ENCODE measurements around the gene ATL2. TPM values are rescaled to one million over a fixed set of nuclear protein-coding genes. Genes with fewer than 3 reads are reported as not detected.
"Not testable (repeated sequence)": the region's sequence is repeated elsewhere in the genome, so short reads cannot be mapped to it uniquely, and the experiment has no call there.

The ATL2 gene
- total and polyA plus RNA-seq, 3 experiments from 2014 or later: 23.4 to 62.4 (median 61.5) TPM

DNA sequence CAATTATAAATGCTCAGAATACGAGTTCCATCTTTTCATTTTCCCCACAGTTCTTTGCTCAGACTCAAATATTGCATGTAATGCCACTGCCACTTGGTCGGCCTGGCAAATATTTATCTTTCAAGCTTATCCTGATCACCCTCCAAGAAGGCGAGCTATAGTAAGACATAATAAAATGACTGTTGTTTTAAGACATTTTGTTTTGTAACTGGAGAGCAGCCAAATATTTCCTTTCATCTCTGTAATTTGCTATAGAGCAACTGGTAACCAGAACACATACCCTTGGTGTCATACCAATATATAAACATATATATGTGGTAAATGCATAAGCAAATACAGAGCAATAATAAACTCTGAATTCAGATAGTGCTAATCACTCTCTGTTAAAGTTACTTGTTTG is 7.3 kb upstream of the ATL2 start:
- H3K27me3 ChIP-seq (ENCODE audit: insufficient read depth, low read length, poor library complexity, severe bottlenecking): no peaks in the 10 kb centered on the region
- H3K36me3 ChIP-seq (ENCODE audit: insufficient read depth, low read length): no peaks in the 10 kb centered on the region
- Mint-ChIP-seq H3K27me3 (peaks cover 4 to 7% of the 10 kb centered on the region in 2 donors), H3K4me3 (no peak overlapping the region), H3K36me3 (no peaks in the 10 kb centered on the region), H3K9me3 (no peaks in the 10 kb centered on the region), H3K27ac (no peak overlapping the region), H3K4me1 (peaks cover 25 to 43% (median 36%) of the 10 kb centered on the region in 3 donors)
- H3K9me3 ChIP-seq (ENCODE audit: low read length): no peaks in the 10 kb centered on the region
- H3K4me1 ChIP-seq (ENCODE audit: insufficient read depth, low read length): peaks cover 31% of the 10 kb centered on the region
- ChIA-PET POLR2A (no interaction called here), CTCF (no interaction called here)
- DNase-seq: no peak
- no peak overlapping the region for H3K27ac ChIP-seq (ENCODE audit: low read depth, low read length)
- no peak overlapping the region for H3K4me3 ChIP-seq (ENCODE audit: low read length)

DNA sequence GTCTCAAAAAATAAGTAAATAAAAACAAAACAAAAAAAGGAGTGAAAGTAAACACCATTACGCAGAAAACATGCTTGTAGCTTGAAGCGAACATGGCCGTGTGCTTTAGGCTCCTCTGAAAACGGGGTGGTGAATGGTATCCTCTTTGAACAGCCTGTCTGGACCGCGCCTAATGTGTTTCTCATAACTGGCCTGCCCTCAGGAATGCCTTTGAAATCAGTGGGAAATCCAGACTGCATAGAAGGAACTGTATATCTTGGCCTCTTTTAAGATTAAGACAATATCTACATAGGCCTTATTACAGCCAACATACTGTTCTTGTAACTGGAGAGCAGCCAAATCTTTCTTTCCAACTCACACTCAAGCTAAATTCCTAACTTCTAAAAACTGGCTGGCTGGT is 6.7 kb upstream of the ATL2 start:
- H3K36me3 Mint-ChIP-seq, H3K27ac Mint-ChIP-seq, CTCF ChIA-PET: not testable (repeated sequence)

DNA sequence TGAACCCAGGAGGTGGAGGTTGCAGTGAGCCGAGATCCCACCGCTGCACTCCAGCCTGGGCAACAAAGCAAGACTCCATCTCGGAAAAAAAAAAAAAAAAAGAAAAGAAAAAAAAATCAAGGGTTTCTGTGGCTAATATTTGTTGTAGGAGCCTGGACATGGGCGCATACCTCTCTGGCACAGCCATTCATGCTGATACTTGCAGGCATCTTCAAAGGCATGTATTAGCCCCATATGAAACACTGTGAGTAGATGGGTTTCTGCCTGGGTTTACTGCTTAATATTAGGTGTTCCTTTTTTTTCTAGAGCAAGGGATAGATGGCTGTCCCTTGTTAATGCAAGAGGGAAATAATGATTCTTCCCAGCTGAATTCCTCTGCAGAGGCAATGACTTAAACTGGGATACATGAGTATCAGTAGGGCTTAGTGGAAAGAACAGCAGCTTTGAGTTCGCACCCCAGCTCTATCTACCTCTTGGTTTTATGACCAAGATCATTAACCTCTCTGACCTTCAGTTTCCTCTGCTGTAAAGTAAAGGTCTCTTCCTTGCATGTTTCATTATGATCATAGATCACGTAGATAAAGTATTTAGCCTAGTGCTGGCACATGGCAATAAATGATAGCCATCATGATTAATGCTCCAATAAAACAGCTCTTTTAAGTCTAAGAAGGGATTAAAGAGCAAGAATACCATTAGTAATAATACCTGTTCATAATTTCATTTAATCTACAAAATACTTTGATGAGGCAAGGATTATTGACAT is 4.5 kb upstream of the ATL2 start:
- ChIA-PET POLR2A (no interaction called here), CTCF (interaction anchor here (2.2 kb wide), 1 partner anchor 127 kb away, joined by 7 read pairs; no protein-coding TSS in a partner anchor)
- DNase-seq: no peak
- peak overlapping the region in 1 of 7 donors; percentile 44 for H3K4me3 Mint-ChIP-seq
- peaks cover 0 to 1% of the 10 kb centered on the region in 2 donors for H3K27me3 Mint-ChIP-seq
- H3K4me3 ChIP-seq (ENCODE audit: low read length): no peak overlapping the region
- no peaks in the 10 kb centered on the region for H3K9me3 Mint-ChIP-seq
- peaks cover 19 to 37% (median 30%) of the 10 kb centered on the region in 3 donors for H3K4me1 Mint-ChIP-seq
- peaks cover 23% of the 10 kb centered on the region for H3K4me1 ChIP-seq (ENCODE audit: insufficient read depth, low read length)
- H3K27ac ChIP-seq (ENCODE audit: low read depth, low read length): no peak overlapping the region
- peak overlapping the region in 1 of 8 donors; percentile 11 for H3K27ac Mint-ChIP-seq
- no peaks in the 10 kb centered on the region for H3K27me3 ChIP-seq (ENCODE audit: insufficient read depth, low read length, poor library complexity, severe bottlenecking)
- H3K36me3 ChIP-seq (ENCODE audit: insufficient read depth, low read length): no peaks in the 10 kb centered on the region
- peaks cover 0 to 2% (median 0%) of the 10 kb centered on the region in 3 donors for H3K36me3 Mint-ChIP-seq
- H3K9me3 ChIP-seq (ENCODE audit: low read length): no peaks in the 10 kb centered on the region

More for the DNA sequence above, 6.7 kb upstream of the ATL2 start:
- H3K36me3 ChIP-seq (ENCODE audit: insufficient read depth, low read length); POLR2A ChIA-PET; H3K27ac ChIP-seq (ENCODE audit: low read depth, low read length); H3K27me3 Mint-ChIP-seq; H3K4me3 ChIP-seq (ENCODE audit: low read length); H3K9me3 Mint-ChIP-seq; H3K4me3 Mint-ChIP-seq; H3K27me3 ChIP-seq (ENCODE audit: insufficient read depth, low read length, poor library complexity, severe bottlenecking); H3K9me3 ChIP-seq (ENCODE audit: low read length); DNase-seq: not testable (repeated sequence)
- peaks cover 21 to 42% (median 35%) of the 10 kb centered on the region in 3 donors for H3K4me1 Mint-ChIP-seq
- peaks cover 29% of the 10 kb centered on the region for H3K4me1 ChIP-seq (ENCODE audit: insufficient read depth, low read length)

DNA sequence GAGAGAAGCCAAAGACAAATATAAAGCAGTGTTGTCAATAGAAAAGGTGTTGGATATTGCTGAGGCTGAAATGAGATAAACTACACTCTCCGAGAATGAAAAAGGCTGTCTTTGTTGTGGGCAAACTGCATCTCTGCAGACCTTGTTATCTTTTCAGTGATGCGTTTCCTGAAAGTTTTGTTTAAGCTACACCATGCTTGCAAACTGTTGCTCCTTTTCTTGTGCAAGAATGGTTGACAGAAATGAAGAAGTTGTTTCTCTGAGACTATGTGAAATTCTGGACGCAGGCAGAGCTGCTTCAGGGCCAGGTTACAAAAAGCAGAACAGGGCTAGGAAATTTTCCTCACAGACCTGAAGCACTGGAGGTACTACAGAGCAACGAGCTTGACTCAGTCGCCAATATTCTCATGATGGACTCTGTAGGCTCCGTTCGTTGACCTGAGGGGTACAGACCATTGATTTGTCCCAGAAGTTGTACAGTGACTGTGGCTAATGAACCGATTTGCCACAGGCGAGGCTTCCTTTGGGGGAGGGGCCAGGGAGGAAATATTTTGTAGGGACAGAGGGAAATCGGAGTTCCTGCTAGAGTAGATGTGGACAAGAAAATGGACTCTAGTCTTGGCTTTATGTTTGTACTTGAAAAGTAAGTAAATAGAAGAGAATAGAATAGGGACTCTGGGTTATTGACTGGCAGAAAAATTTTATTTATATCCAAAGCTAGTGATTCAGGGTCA is 3.5 kb upstream of the ATL2 start:
- ChIA-PET CTCF (interaction anchor here (2.2 kb wide), 1 partner anchor 128 kb away, joined by 7 read pairs; no protein-coding TSS in a partner anchor), POLR2A (interaction anchor here (0.5 kb wide), 1 partner anchor 285 kb away, joined by 5 read pairs; no protein-coding TSS in a partner anchor)
- Histone ChIP-seq H3K9me3 (ENCODE audit: low read length) (no peaks in the 10 kb centered on the region), H3K4me1 (ENCODE audit: insufficient read depth, low read length) (peaks cover 28% of the 10 kb centered on the region), H3K27me3 (ENCODE audit: insufficient read depth, low read length, poor library complexity, severe bottlenecking) (no peaks in the 10 kb centered on the region), H3K4me3 (ENCODE audit: low read length) (peak overlapping the region; percentile 29), H3K27ac (ENCODE audit: low read depth, low read length) (no peak overlapping the region), H3K36me3 (ENCODE audit: insufficient read depth, low read length) (no peaks in the 10 kb centered on the region)
- Mint-ChIP-seq H3K4me1 (peaks cover 26 to 42% (median 35%) of the 10 kb centered on the region in 3 donors), H3K36me3 (peaks cover 0 to 8% (median 0%) of the 10 kb centered on the region in 3 donors), H3K27me3 (peaks cover 0 to 1% of the 10 kb centered on the region in 2 donors), H3K4me3 (peak overlapping the region in 6 of 7 donors; percentile 13 to 76 (median 49)), H3K9me3 (no peaks in the 10 kb centered on the region), H3K27ac (peak overlapping the region; percentile 11 to 91 (median 72))
- DNase-seq: peak in 2 of 5 donors; percentile 34 to 66

DNA sequence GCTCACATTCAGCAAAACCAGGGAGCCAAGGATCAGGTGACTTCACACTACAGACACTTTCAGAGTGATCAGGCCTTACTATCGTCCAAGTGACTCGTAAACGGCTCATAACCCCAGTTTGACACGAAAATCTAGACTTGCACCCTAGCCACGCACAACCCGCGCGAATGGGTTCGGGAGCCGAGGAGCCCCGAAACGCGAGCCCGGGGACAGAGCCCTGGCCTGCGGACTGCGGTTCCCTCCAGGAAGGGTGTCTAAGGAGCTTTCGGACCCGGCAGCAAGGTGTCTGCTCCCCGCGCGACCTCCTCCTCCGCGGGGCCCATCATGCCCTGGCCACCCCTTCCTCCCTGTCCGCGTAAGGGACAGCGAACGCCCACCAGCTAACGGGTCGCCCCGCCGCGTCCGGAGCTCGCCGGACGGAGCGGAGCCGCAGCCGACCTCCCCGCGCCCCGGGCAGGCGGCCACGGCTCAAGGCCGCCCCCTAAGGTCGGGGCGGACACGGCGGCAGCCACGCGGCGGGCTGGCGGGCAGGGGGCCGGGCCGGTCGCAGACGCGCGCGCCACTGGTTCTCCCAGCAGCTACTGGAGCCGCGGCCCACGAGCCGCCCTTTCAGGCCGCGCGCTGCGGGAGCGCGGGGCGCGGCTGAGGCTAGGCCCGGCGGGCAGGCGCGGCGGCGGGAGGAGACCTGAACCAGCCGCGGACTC is 575 bp downstream of the ATL2 start:
- H3K27ac Mint-ChIP-seq: peak overlapping the region; percentile 83 to 98 (median 96)
- H3K36me3 ChIP-seq (ENCODE audit: insufficient read depth, low read length): no peaks in the 10 kb centered on the region
- peak overlapping the region; percentile 72 for H3K4me3 ChIP-seq (ENCODE audit: low read length)
- peak overlapping the region; percentile 94 to 98 (median 95) for H3K4me3 Mint-ChIP-seq
- H3K36me3 Mint-ChIP-seq: peaks cover 0 to 8% (median 0%) of the 10 kb centered on the region in 3 donors
- no peaks in the 10 kb centered on the region for H3K9me3 ChIP-seq (ENCODE audit: low read length)
- ChIA-PET CTCF (interaction anchor here (0.9 to 2.8 kb wide), 11 partner anchors 10 to 375 kb away, joined by 3 to 12 read pairs (median 5); partner anchors contain the start of gene SRSF7), POLR2A (interaction anchor here (3.3 kb wide), 1 partner anchor 374 kb away, joined by 11 read pairs; the partner anchor contains the start of gene SRSF7)
- peak; percentile 46 to 67 (median 51) for DNase-seq
- peaks cover 0 to 1% of the 10 kb centered on the region in 2 donors for H3K27me3 Mint-ChIP-seq
- H3K27me3 ChIP-seq (ENCODE audit: insufficient read depth, low read length, poor library complexity, severe bottlenecking): no peaks in the 10 kb centered on the region
- peak overlapping the region; percentile 86 for H3K27ac ChIP-seq (ENCODE audit: low read depth, low read length)
- H3K9me3 Mint-ChIP-seq: no peaks in the 10 kb centered on the region
- peaks cover 54 to 78% (median 72%) of the 10 kb centered on the region in 3 donors for H3K4me1 Mint-ChIP-seq
- H3K4me1 ChIP-seq (ENCODE audit: insufficient read depth, low read length): peaks cover 44% of the 10 kb centered on the region

DNA sequence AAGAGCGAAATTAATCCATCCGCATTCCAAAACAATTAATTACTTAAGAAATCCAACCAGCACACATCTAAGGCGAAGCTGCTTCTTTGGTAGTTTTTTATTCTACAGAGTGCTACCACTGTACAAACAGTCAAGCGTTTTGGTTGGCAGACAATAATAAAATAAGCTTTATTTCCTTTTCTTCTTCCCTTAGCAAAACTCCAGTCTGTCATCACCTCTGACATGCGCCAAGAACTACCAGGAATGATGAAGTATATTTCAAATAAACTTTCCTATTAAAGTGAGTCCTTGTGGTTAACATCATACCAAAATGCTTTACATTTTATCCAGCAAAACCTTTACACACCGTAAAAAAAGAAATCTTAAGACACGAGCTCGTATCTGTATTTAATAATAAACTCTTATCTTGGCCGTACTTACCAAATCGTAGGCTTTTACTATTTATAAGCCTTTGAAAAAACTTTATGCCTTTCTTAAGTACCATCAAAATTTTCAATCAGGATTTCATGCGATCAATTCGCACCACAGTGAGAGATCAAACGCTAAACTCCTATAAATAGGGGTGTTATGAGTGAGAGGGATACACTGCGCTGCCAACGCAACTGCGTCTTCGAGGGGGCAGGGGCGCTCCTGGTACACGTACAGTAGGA is 1.3 kb downstream of the ATL2 start:
- Histone ChIP-seq H3K36me3 (ENCODE audit: insufficient read depth, low read length) (no peaks in the 10 kb centered on the region), H3K4me3 (ENCODE audit: low read length) (peak overlapping the region; percentile 72), H3K27me3 (ENCODE audit: insufficient read depth, low read length, poor library complexity, severe bottlenecking) (no peaks in the 10 kb centered on the region), H3K27ac (ENCODE audit: low read depth, low read length) (peak overlapping the region; percentile 86), H3K9me3 (ENCODE audit: low read length) (no peaks in the 10 kb centered on the region), H3K4me1 (ENCODE audit: insufficient read depth, low read length) (peaks cover 43% of the 10 kb centered on the region)
- H3K4me1 Mint-ChIP-seq: peaks cover 56 to 81% (median 76%) of the 10 kb centered on the region in 3 donors
- H3K36me3 Mint-ChIP-seq: peaks cover 0 to 8% (median 0%) of the 10 kb centered on the region in 3 donors
- ChIA-PET POLR2A (interaction anchor here (3.3 kb wide), 1 partner anchor 375 kb away, joined by 11 read pairs; the partner anchor contains the start of gene SRSF7), CTCF (interaction anchor here (0.9 to 2.8 kb wide), 11 partner anchors 10 to 376 kb away, joined by 3 to 12 read pairs (median 5); partner anchors contain the start of gene SRSF7)
- peaks cover 0 to 1% of the 10 kb centered on the region in 2 donors for H3K27me3 Mint-ChIP-seq
- peak overlapping the region; percentile 93 to 98 (median 95) for H3K4me3 Mint-ChIP-seq
- peak in 2 of 5 donors; percentile 28 to 66 for DNase-seq
- peak overlapping the region; percentile 83 to 98 (median 96) for H3K27ac Mint-ChIP-seq
- no peaks in the 10 kb centered on the region for H3K9me3 Mint-ChIP-seq

DNA sequence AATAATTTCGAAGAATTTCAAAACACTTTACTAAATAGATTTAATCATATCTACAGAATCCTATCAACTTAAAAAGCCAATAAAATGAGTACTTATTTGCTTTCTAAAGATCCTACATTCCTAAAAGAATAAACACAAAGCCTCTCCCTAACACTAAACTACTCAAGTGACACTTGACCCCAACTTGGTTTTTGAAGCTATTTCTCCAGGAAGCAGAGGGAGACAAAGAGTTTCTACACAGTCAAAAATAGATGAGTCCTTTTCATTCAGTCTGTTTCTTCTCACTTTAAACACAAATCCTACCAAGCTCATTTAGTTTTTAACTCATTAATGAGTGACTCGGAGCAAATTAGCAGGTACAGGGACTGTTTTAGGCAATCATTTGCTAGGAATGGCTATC is 2.1 kb downstream of the ATL2 start:
- CTCF ChIA-PET: interaction anchor here (1.2 to 2.8 kb wide), 3 partner anchors 9 to 133 kb away, joined by 3 to 12 read pairs (median 11); no protein-coding TSS in a partner anchor
- Mint-ChIP-seq H3K27ac (peak overlapping the region in 4 of 8 donors; percentile 0 to 97 (median 62)), H3K4me1 (peaks cover 51 to 75% (median 70%) of the 10 kb centered on the region in 3 donors), H3K4me3 (peak overlapping the region; percentile 28 to 98 (median 94)), H3K9me3 (no peaks in the 10 kb centered on the region), H3K36me3 (peaks cover 0 to 8% (median 0%) of the 10 kb centered on the region in 3 donors), H3K27me3 (peaks cover 0 to 1% of the 10 kb centered on the region in 2 donors)
- H3K27me3 ChIP-seq (ENCODE audit: insufficient read depth, low read length, poor library complexity, severe bottlenecking): no peaks in the 10 kb centered on the region
- no peaks in the 10 kb centered on the region for H3K36me3 ChIP-seq (ENCODE audit: insufficient read depth, low read length)
- POLR2A ChIA-PET: interaction anchor here (3.3 kb wide), 1 partner anchor 376 kb away, joined by 11 read pairs; the partner anchor contains the start of gene SRSF7
- no peak for DNase-seq
- H3K4me1 ChIP-seq (ENCODE audit: insufficient read depth, low read length): peaks cover 35% of the 10 kb centered on the region
- H3K27ac ChIP-seq (ENCODE audit: low read depth, low read length): peak overlapping the region; percentile 2
- H3K9me3 ChIP-seq (ENCODE audit: low read length): no peaks in the 10 kb centered on the region
- H3K4me3 ChIP-seq (ENCODE audit: low read length): no peak overlapping the region
